ENCODE measurements around the gene HMGN1. TPM values are rescaled to one million over a fixed set of nuclear protein-coding genes. Genes with fewer than 3 reads are reported as not detected.

Gene HMGN1, protein sequence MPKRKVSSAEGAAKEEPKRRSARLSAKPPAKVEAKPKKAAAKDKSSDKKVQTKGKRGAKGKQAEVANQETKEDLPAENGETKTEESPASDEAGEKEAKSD
- total RNA-seq, result 398 TPM in 2 replicates

GRCh38 chr21:39348355-39349210 is at the start of gene HMGN1:
HMGN1 (minus strand) TSS chr21:39349088; CDS start chr21:39348917, 171 bp downstream.
- H3K36me3 Mint-ChIP-seq (ENCODE audit: low read depth), result peaks cover 40% of the 10 kb centered on the region
- no peaks in the 10 kb centered on the region for H3K9me3 Mint-ChIP-seq
- peaks cover 34% of the 10 kb centered on the region for H3K4me1 Mint-ChIP-seq (ENCODE audit: low read depth)
- peaks cover 4% of the 10 kb centered on the region for H3K27me3 Mint-ChIP-seq (ENCODE audit: low read depth)
- peak within 1 kb of the TSS; percentile 100 for H3K27ac Mint-ChIP-seq
- peak; percentile 85 for DNase-seq (ENCODE audit: low spot score)
- H3K4me3 Mint-ChIP-seq (ENCODE audit: low read depth), result peak within 1 kb of the TSS; percentile 99
- intact Hi-C loops (cut with micrococcal nuclease), result loop anchor here (1.0 to 2.0 kb wide), 5 partner anchors 32 to 166 kb away; partner anchors contain the start of genes LCA5L and PSMG1

DNA sequence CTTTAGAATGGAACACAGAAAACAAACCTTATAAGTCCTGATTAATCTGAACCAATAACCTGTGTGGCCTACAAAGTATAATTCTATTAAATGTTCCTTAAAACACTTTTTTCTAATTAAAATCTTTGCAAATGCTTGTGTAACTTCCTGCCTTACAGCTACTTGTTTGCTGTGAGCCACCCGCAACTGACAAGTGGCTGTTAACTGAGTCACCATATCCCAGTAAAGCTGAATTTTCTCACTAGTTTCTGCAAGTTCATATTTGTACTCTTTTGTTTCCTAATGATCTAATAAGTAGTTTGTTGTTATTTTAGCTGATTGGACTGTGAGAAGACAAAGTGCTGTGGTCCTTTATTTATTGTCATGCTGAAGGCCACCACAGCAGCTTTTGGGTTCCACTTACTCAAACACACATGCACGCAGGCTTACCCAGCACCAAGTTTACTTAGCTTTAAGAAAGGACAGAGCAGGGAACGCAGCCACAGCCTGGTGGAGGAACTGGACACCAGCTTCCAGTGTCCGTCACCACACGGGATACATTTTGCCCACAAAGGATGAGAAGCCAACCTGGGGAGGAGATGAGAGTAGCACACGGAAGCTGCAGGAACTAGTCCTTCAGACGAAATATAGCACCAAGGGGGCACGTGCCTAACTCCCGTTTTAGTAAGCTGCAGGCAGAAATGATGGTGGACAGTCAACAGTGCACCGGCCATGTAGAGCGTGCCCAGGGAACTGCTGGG is 48.9 kb upstream of the HMGN1 start:
- peaks cover 32% of the 10 kb centered on the region for H3K36me3 Mint-ChIP-seq (ENCODE audit: low read depth)

DNA sequence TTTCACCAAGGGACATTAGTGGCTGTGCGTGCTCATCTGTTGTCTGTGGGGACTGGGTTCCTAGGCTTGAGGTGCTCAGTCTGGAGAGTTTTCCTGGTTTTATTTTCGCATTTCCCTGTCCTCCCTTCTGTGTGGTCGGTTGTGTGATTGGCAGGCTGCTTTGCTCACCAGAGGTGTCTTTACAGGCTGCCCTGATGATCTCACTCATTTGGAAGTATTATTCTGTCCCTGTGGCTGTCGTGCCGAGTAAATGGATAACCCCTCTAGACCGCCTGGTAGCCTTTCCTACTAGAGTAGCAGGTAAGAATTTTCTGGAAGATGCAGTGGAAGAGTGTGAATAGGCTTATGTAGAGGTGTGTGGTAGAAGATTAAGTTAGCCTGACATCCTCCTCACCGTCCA is 44.1 kb upstream of the HMGN1 start:
- peaks cover 8% of the 10 kb centered on the region for H3K4me1 Mint-ChIP-seq (ENCODE audit: low read depth)
- DNase-seq (ENCODE audit: low spot score), result no peak
- H3K27me3 Mint-ChIP-seq (ENCODE audit: low read depth), result no peaks in the 10 kb centered on the region
- H3K4me3 Mint-ChIP-seq (ENCODE audit: low read depth), result no peak overlapping the region
- no peak overlapping the region for H3K27ac Mint-ChIP-seq
- H3K9me3 Mint-ChIP-seq, result no peaks in the 10 kb centered on the region
- intact Hi-C loops (cut with micrococcal nuclease), result no loop called here
- peaks cover 51% of the 10 kb centered on the region for H3K36me3 Mint-ChIP-seq (ENCODE audit: low read depth)

More for the DNA sequence above, 48.9 kb upstream of the HMGN1 start:
- Mint-ChIP-seq H3K27ac (no peak overlapping the region), H3K9me3 (no peaks in the 10 kb centered on the region), H3K4me1 (ENCODE audit: low read depth) (no peaks in the 10 kb centered on the region), H3K27me3 (ENCODE audit: low read depth) (no peaks in the 10 kb centered on the region), H3K4me3 (ENCODE audit: low read depth) (no peak overlapping the region)
- intact Hi-C loops (cut with micrococcal nuclease), result no loop called here
- DNase-seq (ENCODE audit: low spot score), result no peak

DNA sequence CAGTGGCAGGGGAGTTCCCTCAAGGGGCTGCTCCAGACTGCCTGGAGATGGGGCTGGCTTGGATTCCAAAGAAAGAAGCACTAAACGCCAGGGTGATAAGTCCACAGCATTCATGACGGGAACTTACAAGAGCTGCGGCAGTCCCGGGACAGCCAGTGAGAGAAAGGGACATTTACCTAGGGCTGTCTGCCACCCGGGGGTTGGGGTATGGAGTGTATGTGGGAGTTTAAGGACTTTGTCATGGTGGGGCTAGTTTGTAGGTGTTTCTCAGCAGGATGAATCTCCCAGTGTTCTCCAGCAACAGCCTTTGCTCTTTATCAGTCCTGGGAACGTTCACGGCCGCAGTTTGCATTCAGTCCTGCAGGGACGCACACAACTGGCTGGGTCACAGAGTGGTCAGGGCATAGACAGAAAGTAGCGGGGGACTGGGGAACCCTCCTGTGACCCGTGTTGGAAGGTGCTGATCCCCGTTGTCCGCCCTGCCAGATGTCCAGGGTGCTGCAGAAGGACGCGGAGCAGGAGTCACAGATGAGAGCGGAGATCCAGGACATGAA is 41.4 kb upstream of the HMGN1 start:
- intact Hi-C loops (cut with micrococcal nuclease), result no loop called here
- no peak for DNase-seq (ENCODE audit: low spot score)
- H3K4me3 Mint-ChIP-seq (ENCODE audit: low read depth), result no peak overlapping the region
- peaks cover 36% of the 10 kb centered on the region for H3K36me3 Mint-ChIP-seq (ENCODE audit: low read depth)
- H3K27me3 Mint-ChIP-seq (ENCODE audit: low read depth), result no peaks in the 10 kb centered on the region
- H3K4me1 Mint-ChIP-seq (ENCODE audit: low read depth), result peaks cover 15% of the 10 kb centered on the region
- H3K27ac Mint-ChIP-seq, result no peak overlapping the region
- no peaks in the 10 kb centered on the region for H3K9me3 Mint-ChIP-seq

DNA sequence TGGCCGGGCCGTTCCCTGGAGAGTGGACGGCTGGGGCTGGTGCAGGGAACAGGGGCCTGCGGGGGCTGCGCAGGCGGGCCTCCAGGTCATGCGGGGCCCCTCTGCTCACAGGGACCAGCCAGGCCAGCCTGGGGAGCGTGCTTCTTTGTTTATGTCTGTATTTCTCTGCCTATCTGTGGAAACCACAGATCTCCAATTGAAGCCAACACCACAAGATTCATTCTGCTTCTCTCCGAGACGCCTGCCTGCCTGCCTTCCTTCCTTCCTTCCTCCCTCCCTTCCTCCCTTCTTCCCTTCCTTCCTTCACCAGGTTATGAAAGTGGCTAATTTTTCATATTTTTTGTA is 39.9 kb upstream of the HMGN1 start:
- H3K4me1 Mint-ChIP-seq (ENCODE audit: low read depth), result peaks cover 20% of the 10 kb centered on the region
- intact Hi-C loops (cut with micrococcal nuclease), result loop anchor here (1.0 to 5.0 kb wide), 5 partner anchors 8 to 131 kb away; partner anchors contain the start of genes HMGN1 and LCA5L
- H3K27ac Mint-ChIP-seq, result no peak overlapping the region
- DNase-seq (ENCODE audit: low spot score), result no peak
- peaks cover 26% of the 10 kb centered on the region for H3K36me3 Mint-ChIP-seq (ENCODE audit: low read depth)
- peak overlapping the region; percentile 84 for H3K4me3 Mint-ChIP-seq (ENCODE audit: low read depth)
- H3K27me3 Mint-ChIP-seq (ENCODE audit: low read depth), result no peaks in the 10 kb centered on the region
- H3K9me3 Mint-ChIP-seq, result no peaks in the 10 kb centered on the region

GRCh38 chr21:39388038-39388810 is 39.3 kb upstream of the HMGN1 start:
- peak overlapping the region; percentile 84 for H3K4me3 Mint-ChIP-seq (ENCODE audit: low read depth)
- H3K27ac Mint-ChIP-seq, result peak overlapping the region; percentile 87
- H3K27me3 Mint-ChIP-seq (ENCODE audit: low read depth), result no peaks in the 10 kb centered on the region
- H3K4me1 Mint-ChIP-seq (ENCODE audit: low read depth), result peaks cover 20% of the 10 kb centered on the region
- no peaks in the 10 kb centered on the region for H3K9me3 Mint-ChIP-seq
- peaks cover 25% of the 10 kb centered on the region for H3K36me3 Mint-ChIP-seq (ENCODE audit: low read depth)
- intact Hi-C loops (cut with micrococcal nuclease), result loop anchor here (1.0 to 5.0 kb wide), 5 partner anchors 8 to 131 kb away; partner anchors contain the start of genes HMGN1 and LCA5L
- DNase-seq (ENCODE audit: low spot score), result peak; percentile 81

DNA sequence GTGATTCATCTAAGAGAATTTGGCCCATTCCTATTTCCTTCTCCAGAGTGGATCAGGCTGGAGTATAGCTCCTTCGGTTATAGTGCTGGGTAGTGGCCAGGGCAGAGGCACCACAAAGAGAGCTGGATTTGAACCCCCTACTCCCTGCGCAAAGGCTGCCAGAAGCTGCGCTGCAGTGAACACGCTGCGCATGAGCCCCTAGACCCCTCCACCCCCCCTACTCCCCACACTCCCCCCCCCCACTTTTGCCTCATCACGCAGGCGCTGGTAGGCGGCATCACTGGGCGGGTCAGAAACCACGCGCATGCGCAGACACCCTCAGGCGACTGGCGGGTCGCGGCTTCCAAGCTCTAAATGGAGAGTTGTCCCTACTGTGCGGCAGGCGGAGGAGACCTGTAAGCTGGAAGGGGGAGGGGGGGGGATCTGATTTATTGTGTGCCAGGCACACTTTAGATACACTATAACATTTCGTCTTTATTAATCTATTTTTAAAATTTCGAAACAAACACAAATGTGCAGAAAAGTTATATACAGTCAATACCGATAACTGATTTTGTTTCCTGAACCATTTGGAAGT is 38.7 kb upstream of the HMGN1 start:
- Mint-ChIP-seq H3K27me3 (ENCODE audit: low read depth) (no peaks in the 10 kb centered on the region), H3K27ac (peak overlapping the region; percentile 87), H3K4me3 (ENCODE audit: low read depth) (peak overlapping the region; percentile 84), H3K36me3 (ENCODE audit: low read depth) (peaks cover 18% of the 10 kb centered on the region), H3K4me1 (ENCODE audit: low read depth) (peaks cover 20% of the 10 kb centered on the region), H3K9me3 (no peaks in the 10 kb centered on the region)
- peak; percentile 83 for DNase-seq (ENCODE audit: low spot score)
- intact Hi-C loops (cut with micrococcal nuclease), result loop anchor here (1.0 to 5.0 kb wide), 6 partner anchors 7 to 204 kb away; partner anchors contain the start of genes HMGN1, LCA5L and PSMG1

GRCh38 chr21:39386899-39387298 is 38.0 kb upstream of the HMGN1 start:
- Mint-ChIP-seq H3K27me3 (ENCODE audit: low read depth) (no peaks in the 10 kb centered on the region), H3K4me1 (ENCODE audit: low read depth) (peaks cover 24% of the 10 kb centered on the region), H3K36me3 (ENCODE audit: low read depth) (peaks cover 12% of the 10 kb centered on the region), H3K9me3 (no peaks in the 10 kb centered on the region), H3K27ac (peak overlapping the region; percentile 75), H3K4me3 (ENCODE audit: low read depth) (peak overlapping the region; percentile 84)
- intact Hi-C loops (cut with micrococcal nuclease), result loop anchor here (1.0 to 5.0 kb wide), 2 partner anchors 130 to 204 kb away; partner anchors contain the start of gene PSMG1
- no peak for DNase-seq (ENCODE audit: low spot score)

GRCh38 chr21:39386194-39386593 is 37.3 kb upstream of the HMGN1 start:
- peak overlapping the region; percentile 52 for H3K27ac Mint-ChIP-seq
- intact Hi-C loops (cut with micrococcal nuclease), result loop anchor here (5.0 kb wide), 1 partner anchor 129 kb away; no protein-coding TSS in a partner anchor
- peaks cover 28% of the 10 kb centered on the region for H3K4me1 Mint-ChIP-seq (ENCODE audit: low read depth)
- H3K9me3 Mint-ChIP-seq, result no peaks in the 10 kb centered on the region
- DNase-seq (ENCODE audit: low spot score), result no peak
- H3K27me3 Mint-ChIP-seq (ENCODE audit: low read depth), result no peaks in the 10 kb centered on the region
- peak overlapping the region; percentile 67 for H3K4me3 Mint-ChIP-seq (ENCODE audit: low read depth)
- peaks cover 5% of the 10 kb centered on the region for H3K36me3 Mint-ChIP-seq (ENCODE audit: low read depth)

- Mint-ChIP-seq H3K27me3 (ENCODE audit: low read depth) (no peaks in the 10 kb centered on the region), H3K27ac (peak overlapping the region; percentile 52), H3K4me3 (ENCODE audit: low read depth) (peak overlapping the region; percentile 67), H3K4me1 (ENCODE audit: low read depth) (peaks cover 32% of the 10 kb centered on the region), H3K36me3 (ENCODE audit: low read depth) (peaks cover 3% of the 10 kb centered on the region), H3K9me3 (no peaks in the 10 kb centered on the region)
- intact Hi-C loops (cut with micrococcal nuclease), result loop anchor here (5.0 kb wide), 1 partner anchor 128 kb away; no protein-coding TSS in a partner anchor
- peak; percentile 68 for DNase-seq (ENCODE audit: low spot score)
Measured at GRCh38 chr21:39385299-39386145, 36.6 kb upstream of the HMGN1 start.

Data from activated T-helper 2 cell treated with anti-CD3 and anti-CD28 coated beads, Interferon-gamma antibody, Interleukin-2, Interleukin-4, amounts not matched to agents 10 μg/mL and 5 μg/mL and 100 μg/mL, durations not matched to agents 14 hours and 24 hours and 36 hours (primary cell).